Stomach (tissue), 9 donors: ENCODE results near the gene ADAMTS20. TPM values are rescaled to one million over a fixed set of nuclear protein-coding genes. Genes with fewer than 3 reads are reported as not detected.

Experiments used
- DNase-seq, 2 donors: peaks; one replicate each; pipeline versions ENCODE4 v3.0.0 to v3.0.0-alpha.2; 2013 to 2019
- H3K27ac ChIP-seq, 5 donors: fragments of 200-600 bp in 4 of 5; sonication (generic) in 4 of 5; one replicate each; pipeline ENCODE4 v1.5.1; 2013 to 2019; ENCODE audit warnings: mild to moderate bottlenecking in 1 of 5, moderate library complexity in 1 of 5
- H3K27me3 ChIP-seq, 3 donors: fragments of 200-600 bp; sonication (generic); one replicate each; pipeline ENCODE4 v1.5.1; 2017 to 2019; ENCODE audit warnings: mixed run types in 1 of 3
- H3K36me3 ChIP-seq, 4 donors: fragments of 200-600 bp; sonication (generic); 1 replicate in 3 of 4; 2 replicates in 1 of 4; pipeline ENCODE4 v1.5.1; 2016 to 2019
- H3K4me1 ChIP-seq, 4 donors: fragments of 200-600 bp; sonication (generic); one replicate each; pipeline ENCODE4 v1.5.1; 2016 to 2019
- H3K4me3 ChIP-seq, 4 donors: fragments of 200-600 bp; sonication (generic) in 3 of 4; one replicate each; pipeline ENCODE4 v1.5.1; 2016 to 2019; ENCODE audit warnings: mild to moderate bottlenecking in 1 of 4
- H3K9me3 ChIP-seq, 4 donors: fragments of 200-600 bp; sonication (generic); one replicate each; pipeline ENCODE4 v1.5.1; 2016 to 2019
- CTCF ChIP-seq, 7 experiments: fragments of 450-650 bp in 4 of 7; fragments of 200-600 bp in 3 of 7; sonication (generic) in 3 of 7; IDR thresholded peaks; one replicate each; pipeline ENCODE4 v1.5.1; 2016 to 2019; ENCODE audit warnings: antibody characterized with exemption in 7 of 7, control low read depth in 2 of 7, mild to moderate bottlenecking in 1 of 7
- EP300 ChIP-seq: sonication (generic); formaldehyde crosslinking; IDR thresholded peaks from one replicate; pipeline ENCODE4 v1.6.1; 2017; ENCODE audit warnings: antibody characterized with exemption
- POLR2A ChIP-seq, 4 donors: fragments of 450-650 bp; IDR thresholded peaks; one replicate each; pipeline ENCODE4 v1.6.1; 2016; ENCODE audit warnings: antibody characterized with exemption in 4 of 4, control low read depth in 2 of 4, mild to moderate bottlenecking in 1 of 4, moderate library complexity in 1 of 4
- POLR2AphosphoS5 ChIP-seq, 3 donors: sonication (generic); formaldehyde crosslinking; IDR thresholded peaks; one replicate each; pipeline ENCODE4 v1.6.1; 2016; ENCODE audit warnings: antibody characterized with exemption in 3 of 3
- WGBS, 5 donors: extraction: QIAGEN DNeasy Blood & Tissue Kit in 3 of 5; methylation state at CpG; one replicate each; pipeline versions ENCODE4 v1.1.5 to v1.1.7; 2013 to 2018; 5-methylcytosine and 5-hydroxymethylcytosine counted together
- intact Hi-C: fragments of 100-400 bp; cut with DNase I; formaldehyde crosslinking; loops from one replicate; pipeline ENCODE4 v1.15.1; 2023; ENCODE audit warnings: low total_unique reads
- polyA plus RNA-seq, 3 donors: library from polyadenylated mRNA; stranded (reverse); fragments of 200-250 nt; gene quantifications; one replicate each; pipeline ENCODE4 v1.2.3, GENCODE V29; 2013
- total RNA-seq, 5 donors: library from RNA; depleted of rRNA; stranded (reverse); fragments of >200 nt; gene quantifications; one replicate each; pipeline versions ENCODE4 v1.1.0 to v1.2.3, GENCODE V29; 2014 to 2016
- donor health status: healthy with polysubstance abuse.
- donor health status: Bipolar disorder and iron deficiency.
- donor health status: healthy.

Gene ADAMTS20
- total and polyA plus RNA-seq, 8 donors: 0.55 TPM; not detected in 7

- no peaks in the 10 kb centered on the region for H3K9me3 ChIP-seq
- WGBS, 5 donors: 53 to 71% (median 67%) methylated on average over 3 of the region's 3 CpGs
- no peaks in the 10 kb centered on the region for H3K4me1 ChIP-seq
- H3K36me3 ChIP-seq: no peaks in the 10 kb centered on the region
- no peak overlapping the region for H3K27ac ChIP-seq
- intact Hi-C loops: no loop called here
- H3K4me3 ChIP-seq: no peak overlapping the region
- no peak for DNase-seq
- TF ChIP-seq EP300 (no peak), POLR2A (IDR thresholded peaks at IDR 0.05) (no peak), POLR2AphosphoS5 (IDR thresholded peaks at IDR 0.05) (no peak), CTCF (IDR thresholded peaks at IDR 0.05) (no peak)
- H3K27me3 ChIP-seq: no peaks in the 10 kb centered on the region
Measured at GRCh38 chr12:43578782-43579181, 26.8 kb upstream of the ADAMTS20 start.

GRCh38 chr12:43577381-43577780, 25.4 kb upstream of the ADAMTS20 start:
- DNase-seq: no peak
- Histone ChIP-seq H3K9me3 (no peaks in the 10 kb centered on the region), H3K27ac (no peak overlapping the region), H3K4me1 (no peaks in the 10 kb centered on the region), H3K4me3 (no peak overlapping the region), H3K36me3 (no peaks in the 10 kb centered on the region), H3K27me3 (no peaks in the 10 kb centered on the region)
- intact Hi-C loops: no loop called here
- TF ChIP-seq POLR2AphosphoS5 (IDR thresholded peaks at IDR 0.05) (no peak), CTCF (IDR thresholded peaks at IDR 0.05) (no peak), POLR2A (IDR thresholded peaks at IDR 0.05) (no peak), EP300 (no peak)
- WGBS, 5 donors: 32 to 45% (median 41%) methylated on average over 3 of the region's 3 CpGs

- Histone ChIP-seq H3K27ac (no peak overlapping the region), H3K36me3 (no peaks in the 10 kb centered on the region), H3K27me3 (peaks cover 0 to 4% (median 0%) of the 10 kb centered on the region in 3 donors), H3K4me1 (no peaks in the 10 kb centered on the region), H3K4me3 (no peak overlapping the region), H3K9me3 (peaks cover 0 to 4% (median 0%) of the 10 kb centered on the region in 4 donors)
- WGBS, 5 donors: 70 to 90% (median 77%) methylated on average over 2 of the region's 2 CpGs
- intact Hi-C loops: no loop called here
- TF ChIP-seq POLR2A (IDR thresholded peaks at IDR 0.05): no peak
- no peak for TF ChIP-seq CTCF (IDR thresholded peaks at IDR 0.05)
- TF ChIP-seq EP300: no peak
- no peak for TF ChIP-seq POLR2AphosphoS5 (IDR thresholded peaks at IDR 0.05)
- DNase-seq: no peak
Measured at GRCh38 chr12:43576162-43576561, 24.2 kb upstream of the ADAMTS20 start.

- no peak for DNase-seq
- intact Hi-C loops: no loop called here
- TF ChIP-seq CTCF (IDR thresholded peaks at IDR 0.05) (no peak), POLR2A (IDR thresholded peaks at IDR 0.05) (no peak), EP300 (no peak), POLR2AphosphoS5 (IDR thresholded peaks at IDR 0.05) (no peak)
- Histone ChIP-seq H3K4me1 (no peaks in the 10 kb centered on the region), H3K36me3 (no peaks in the 10 kb centered on the region), H3K4me3 (no peak overlapping the region), H3K9me3 (peaks cover 0 to 4% (median 0%) of the 10 kb centered on the region in 4 donors), H3K27me3 (peaks cover 0 to 4% (median 0%) of the 10 kb centered on the region in 3 donors), H3K27ac (no peak overlapping the region)
- WGBS, 5 donors: 44 to 59% (median 53%) methylated on average over 27 of the region's 27 CpGs
Measured at GRCh38 chr12:43571885-43572284, 19.9 kb upstream of the ADAMTS20 start.
